ENCODE measurements around the gene SQSTM1.

The SQSTM1 gene

DNA sequence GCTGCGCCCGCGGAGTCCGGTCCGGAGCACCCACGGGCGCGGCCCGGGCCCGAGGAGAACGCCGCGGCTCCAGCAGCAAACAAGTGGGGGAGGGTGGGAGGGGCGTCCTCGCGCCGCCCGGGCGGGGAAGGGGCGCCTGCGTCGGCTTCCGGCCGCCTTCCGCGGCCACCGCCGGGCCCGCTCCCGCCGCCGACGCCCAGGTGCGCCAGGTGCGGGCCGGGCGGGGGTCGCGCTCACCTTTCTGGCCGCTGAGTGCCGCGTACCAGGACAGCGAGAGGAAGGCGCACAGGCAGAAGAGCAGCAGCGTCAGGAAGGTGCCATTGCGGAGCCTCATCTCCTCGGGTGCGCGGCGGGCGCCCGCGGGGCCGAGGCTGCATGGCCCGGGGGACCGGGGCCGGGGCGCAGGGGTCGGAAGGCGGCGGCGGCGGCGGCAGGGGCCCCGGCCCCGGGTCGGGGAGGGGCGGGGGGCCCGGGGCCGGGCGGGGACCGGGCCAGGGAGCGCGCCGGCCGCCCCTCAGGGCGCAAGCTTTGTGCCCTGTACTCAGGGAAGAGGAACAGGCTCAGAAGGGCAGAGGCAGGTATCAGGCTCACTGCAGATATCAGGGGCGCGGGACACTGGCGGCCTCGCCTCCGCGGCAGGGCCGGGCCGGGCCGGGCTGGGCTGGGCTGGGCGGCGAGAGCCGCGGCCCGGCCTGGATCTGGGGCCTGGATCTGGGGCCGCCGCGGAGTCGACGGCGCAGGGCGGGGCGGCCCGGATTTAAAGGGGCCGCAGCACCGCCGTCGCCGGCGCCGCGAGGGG is 14.3 kb upstream of the SQSTM1 start, which contains the start of gene MGAT4B:
MGAT4B (minus strand) TSS at position 617 of the 799 bp plus-strand sequence; CDS start at position 334, 283 bp downstream.
- peak; percentile 22 to 60 (median 42) for DNase-seq

DNA sequence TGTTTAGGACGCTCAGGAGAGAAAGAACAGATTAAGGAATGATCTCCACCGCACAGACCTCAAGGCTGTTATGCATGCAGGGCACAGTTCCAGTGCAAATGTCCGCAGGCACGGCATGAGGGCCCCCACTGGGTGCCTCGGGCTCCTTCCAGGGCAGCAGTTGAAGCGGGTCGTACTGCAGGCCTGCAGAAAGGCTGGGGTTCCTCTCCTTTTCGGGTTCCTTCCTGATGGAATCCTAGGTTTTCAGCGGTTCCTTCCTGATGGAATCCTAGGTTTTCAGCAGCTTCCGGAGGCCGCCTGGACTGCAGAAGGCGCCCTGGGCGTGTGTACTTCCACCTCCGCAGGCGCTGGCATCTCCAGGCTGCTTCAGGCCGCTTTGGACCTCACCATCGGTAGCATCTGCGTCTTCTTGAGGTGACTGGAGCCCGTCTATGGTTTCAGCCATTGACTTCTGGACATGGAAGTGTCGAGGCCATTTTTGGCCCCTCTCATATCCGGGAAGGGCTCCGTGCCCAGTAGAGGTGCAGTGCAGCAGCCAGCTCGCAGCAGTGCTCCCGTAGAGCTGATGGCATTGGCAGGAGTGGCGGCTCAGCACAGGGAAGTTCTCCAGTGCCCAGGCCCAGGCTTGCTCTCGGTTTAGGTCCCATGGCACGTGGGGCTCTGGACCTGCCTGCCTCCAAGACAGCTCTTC is 8.4 kb upstream of the SQSTM1 start:
- DNase-seq: no peak

DNA sequence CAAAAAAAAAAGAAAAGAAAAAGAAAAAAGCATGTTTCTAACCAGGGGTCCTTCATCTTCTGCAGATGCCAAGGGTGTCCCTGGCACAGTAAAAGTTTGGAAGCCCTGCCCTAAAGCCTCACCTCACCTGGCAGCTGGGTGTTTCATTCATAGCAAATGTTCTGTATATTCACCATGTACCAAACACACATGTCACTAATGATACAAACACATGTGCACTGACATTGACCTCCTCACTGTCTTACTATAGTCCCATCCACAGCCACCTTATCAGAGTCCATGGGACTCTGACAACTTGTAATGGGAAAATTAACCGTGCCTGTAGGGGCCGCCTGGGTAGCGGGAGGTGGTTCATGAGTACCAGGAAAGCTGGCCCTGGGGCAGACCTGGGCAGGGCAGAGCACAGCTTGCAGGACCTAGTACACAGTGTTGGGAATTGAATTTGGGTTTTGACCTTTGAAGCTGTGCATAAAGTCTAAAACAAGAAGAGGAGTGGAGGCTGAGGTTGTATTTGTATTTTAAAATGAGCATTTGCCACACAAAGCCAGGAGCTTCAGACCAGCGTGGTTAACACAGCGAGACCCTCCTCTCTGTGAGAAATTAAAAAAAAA is 7.6 kb upstream of the SQSTM1 start:
- DNase-seq: no peak

DNA sequence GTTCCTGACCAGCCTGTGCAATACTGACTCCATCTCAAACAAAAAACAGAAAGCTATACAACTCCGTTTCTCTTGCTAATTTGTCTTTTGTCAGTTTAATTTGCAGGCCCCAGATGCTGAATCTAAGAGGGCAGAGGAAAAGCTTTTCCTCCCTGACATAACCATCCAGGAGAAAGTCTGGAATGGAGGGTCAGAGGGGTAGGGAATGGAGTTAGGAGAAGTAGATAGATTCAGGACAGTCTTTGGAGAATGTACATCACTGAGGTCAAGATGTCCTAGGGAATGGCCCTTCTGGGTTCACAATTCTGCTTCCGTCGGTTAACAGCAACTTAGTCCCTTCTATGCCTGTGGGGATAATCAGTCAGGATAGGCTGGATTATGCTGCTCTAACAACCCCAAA is 6.6 kb upstream of the SQSTM1 start:
- DNase-seq: no peak

DNA sequence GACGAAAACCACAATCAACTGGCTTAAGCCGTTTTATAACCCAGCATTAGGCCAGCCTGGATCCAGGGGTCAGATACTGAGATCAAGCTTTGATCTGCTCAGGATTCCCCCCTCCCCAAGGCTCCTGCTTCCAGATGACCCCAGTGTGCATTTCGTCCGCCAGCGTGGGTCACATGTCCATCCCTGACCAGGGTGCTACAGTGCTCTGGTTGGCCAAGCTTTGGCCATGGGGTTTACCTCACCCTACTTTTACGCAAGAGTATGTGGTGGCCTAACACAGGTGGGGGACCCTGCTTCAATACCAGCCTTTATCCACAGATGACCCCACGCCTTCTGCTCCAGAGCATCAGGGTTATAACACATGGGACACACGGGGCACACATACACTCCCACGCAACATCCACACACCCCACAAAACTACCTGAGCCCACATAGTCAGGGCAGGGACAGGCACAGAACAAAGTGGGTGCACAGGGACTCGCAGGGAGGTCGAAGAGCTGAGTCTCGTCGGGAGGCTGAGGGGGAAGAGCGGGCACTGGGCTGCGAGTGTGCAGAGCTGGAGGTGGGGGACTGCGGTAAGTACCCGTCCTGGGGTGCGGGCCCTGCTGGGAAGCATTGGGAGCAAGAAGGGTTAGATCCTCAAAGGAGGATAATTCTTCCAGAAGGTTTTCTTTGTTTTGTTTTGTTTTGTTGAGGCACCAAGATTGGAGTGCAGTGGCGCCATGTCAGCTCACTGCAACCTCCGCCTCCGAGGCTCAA is 5.0 kb upstream of the SQSTM1 start:
- DNase-seq: no peak

DNA sequence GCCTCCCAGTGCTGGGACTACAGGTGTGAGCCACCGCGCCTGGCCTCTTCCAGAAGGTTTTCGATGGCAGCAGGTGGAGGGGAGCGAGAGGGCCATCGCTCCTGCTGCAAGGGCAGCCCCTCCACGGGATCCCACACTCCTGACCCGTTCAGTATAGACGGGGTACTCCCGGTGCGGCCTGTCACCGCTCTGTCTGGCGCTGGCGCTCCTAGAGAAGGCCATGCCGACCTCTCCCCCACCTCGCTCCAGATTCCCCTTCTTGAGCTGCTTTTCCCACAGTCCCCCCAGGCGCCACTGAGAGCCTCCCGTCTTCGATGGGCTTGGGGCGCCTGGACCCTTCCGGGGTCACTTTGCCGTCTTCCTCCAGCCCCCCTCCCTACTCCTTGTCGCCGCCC is 4.3 kb upstream of the SQSTM1 start:
- DNase-seq: no peak

DNA sequence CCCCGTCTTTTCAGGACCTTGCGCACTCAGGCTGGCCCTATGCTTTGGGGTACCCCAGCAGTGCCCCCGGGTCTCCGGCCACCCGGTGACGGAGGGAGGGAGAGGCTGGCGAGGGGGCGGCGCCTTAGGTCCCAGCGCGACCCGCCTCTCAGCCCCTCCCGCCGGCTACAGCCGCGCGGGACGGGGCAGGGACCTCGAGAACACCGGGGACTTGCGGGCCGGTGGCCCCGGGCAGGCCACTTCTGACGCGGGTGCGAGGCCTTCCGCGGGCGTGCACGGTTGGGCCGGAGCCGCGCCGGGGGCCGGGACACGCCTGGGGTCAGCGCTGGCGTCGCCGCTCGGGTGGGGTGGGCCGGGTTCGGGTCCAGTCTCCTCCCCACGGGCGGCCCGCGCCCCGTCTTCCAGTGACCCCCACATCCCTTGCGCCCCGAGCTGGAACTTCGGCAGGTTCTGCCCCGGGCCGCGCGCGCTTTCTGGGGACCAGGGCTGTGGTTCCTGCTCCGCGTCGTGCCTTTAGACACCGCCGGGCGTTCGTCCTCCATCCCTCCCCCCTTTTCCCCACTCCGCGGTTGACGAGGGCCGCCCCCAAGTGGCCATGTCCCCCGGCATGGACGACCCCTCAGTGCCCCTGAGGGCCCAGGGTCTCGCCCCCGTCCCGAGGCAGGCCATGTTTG is 3.8 kb upstream of the SQSTM1 start:
- no peak for DNase-seq

DNA sequence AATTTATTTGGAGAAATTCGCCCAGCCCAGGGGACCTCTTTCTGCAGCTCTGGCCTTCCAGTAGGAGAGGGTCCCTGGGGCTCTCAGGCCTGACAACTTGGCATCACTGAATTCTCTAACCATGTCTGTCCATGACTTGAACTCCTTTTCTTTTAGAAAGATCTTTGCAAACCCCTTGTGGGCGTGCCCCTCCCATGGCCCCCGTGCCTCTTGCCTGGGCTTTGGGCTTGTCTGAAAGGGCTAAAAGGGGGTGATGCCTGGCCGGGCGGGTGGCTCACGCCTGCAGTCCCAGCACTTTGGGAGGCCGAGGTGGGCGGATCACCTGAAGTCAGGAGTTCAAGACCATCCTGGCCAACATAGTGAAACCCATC is 3.2 kb upstream of the SQSTM1 start:
- DNase-seq: no peak

DNA sequence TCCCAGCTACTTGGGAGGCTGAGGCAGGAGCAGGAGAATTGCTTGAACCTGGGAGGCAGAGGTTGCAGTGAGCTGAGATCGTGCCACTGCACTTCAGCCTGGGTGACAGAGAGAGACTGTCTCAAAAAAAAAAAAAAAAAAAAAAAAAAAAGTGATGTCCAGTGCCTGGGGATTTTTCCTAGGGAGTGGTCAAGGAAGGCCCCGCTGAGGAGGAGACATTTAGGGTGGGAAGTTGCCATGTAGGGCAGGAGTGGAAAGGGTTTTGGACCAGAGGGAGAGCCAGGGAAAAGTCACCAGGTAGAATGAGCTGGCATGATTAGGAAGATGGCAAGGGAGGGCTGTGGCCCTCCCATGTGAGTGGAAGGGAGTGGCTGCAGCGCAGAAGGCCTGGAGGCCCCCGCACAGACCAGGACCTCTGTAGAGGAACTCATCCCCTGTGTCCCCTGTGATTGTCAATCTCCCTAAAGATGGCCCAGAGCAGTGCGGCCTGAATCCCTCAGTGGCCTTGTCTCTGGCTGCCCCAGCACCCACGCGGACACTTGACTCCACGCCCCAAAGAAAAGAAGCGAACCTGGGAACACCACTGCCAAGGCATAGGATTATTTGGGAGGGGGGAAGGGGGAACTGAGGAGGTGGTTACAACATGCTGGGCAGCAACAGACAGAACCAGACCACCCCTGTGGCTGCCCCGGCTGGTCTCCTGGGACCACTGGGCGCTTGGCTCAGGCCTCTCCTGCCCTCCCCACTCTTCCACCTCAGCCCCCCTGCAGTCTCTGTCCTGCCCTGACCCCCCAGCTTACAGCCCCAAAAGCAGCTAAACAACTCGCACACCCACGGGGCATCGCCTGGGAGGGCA is 2.6 kb upstream of the SQSTM1 start:
- DNase-seq: no peak

DNA sequence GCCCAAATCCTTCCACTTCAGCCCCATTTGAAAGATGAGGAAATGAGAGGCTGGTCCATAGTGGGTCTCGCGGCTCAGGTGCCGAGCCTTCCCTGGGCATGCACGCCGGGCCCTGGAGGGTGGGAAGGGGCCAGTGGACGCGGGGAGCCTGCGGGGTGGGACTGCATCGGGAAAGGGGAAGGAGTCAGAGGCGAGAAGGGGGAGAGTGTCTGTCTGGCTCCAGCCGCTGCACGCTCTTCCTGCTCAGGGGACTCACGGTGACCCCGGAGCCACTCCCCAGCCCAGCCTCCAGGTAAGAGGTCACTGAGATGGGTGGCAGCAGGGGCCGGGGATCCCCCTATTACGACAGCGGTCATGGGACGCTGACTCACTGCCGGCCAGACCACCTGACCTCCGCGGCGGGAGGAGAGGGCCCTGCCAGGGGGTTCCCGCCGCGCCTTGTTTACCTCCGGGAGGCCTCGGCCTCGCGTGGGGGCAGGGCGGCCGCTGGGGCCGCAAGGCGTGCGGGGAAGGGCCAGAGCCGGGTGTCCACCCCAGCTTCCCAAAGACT is 1.9 kb upstream of the SQSTM1 start:
- DNase-seq: peak; percentile 37 to 84 (median 60)

DNA sequence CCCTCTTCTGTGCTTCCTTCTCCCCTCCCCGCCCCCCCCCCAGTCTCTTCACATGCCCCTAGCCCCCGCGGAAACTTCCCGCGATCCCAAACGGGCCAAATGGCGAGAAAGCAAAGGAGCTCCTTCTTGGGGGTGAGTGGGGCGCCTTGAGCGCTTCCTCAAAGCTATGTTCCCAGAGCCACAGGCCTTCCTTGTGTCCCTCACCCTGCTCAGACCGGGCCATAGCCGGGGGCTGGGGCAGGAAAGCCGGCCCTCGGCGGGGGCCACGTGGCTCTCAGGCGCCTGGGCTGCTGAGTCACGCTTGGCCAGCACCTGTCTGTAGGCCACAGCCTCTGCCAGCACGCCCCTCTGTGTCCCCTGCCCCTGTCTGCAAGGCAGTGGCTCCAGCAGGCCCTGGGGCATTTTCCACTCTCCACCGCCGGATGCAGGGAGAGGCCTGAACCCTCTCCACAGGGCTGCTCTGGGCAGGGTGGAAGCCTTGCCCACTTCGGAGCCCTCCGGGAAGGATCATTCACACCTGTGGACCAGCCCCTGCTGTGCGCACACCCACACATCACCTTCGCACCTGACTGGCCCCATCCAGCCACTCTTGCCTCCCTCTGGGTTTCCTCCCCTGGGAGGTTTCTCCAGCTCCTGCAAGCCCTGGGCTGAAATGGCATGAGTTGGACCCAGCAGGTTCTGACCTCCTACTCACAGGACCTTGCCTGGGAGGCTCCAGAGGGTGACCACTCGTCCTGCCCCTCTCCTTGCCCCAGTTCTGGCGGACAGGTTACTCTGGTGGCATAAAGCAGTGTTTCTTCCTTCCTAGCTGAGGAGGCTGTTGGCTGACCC is 1.2 kb upstream of the SQSTM1 start:
- peak in 3 of 6 experiments; percentile 24 to 61 (median 38) for DNase-seq

DNA sequence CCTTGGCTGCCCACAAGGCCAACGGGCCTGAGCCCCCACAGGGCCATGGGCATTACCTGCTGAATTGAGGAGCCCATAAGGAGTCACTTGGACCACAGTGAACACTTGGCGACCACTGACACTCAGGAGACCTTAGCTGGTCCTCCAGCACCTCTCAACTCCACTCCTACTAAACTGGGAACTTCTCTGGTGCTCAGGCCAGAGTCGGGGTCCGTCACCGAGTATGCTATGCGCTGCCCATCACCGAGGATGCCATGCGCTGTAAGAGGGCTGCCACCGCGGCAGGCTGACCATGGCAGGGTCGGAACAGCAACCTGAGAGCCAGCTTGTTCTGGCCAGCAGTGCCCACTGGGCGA is 600 bp upstream of the SQSTM1 start:
- DNase-seq: peak in 3 of 6 experiments; percentile 37 to 51 (median 38)

DNA sequence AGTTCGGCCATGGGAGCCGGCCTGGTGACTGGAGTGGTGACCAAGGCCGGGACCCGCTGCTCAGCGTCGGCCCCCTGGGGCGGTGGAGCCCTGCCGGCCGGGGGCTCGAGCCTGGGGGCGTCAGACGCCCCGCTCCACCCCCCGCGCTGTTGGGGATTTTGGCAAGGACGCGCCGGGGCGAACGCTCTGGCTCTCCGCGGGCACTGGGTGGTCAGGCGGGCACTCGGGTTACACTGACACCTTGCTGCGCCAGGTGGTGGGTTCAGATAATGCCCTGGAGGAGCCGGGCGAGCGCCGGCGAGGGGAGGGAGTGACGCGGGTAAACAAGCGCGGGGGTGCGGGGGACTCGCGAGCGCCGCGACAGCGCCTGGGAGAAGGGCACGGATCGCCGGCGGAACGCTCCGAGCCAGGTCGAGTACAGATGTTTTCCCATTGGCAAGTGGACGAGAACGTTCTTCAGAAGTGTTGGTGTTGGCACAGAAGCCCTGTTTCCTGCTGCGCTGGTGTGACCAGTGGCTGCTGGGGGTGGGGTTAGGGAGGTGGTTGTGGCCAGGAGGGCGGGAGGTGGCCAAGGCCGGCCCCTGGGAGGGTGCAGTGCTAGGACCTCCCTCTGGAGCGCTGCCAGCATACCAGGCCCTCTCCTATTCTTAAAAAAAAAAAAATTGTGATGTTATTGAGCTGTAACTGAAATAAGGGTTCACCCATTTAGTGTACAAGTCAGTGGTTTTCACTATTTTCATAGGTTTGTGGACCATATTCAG is 773 bp downstream of the SQSTM1 start:
- DNase-seq: peak; percentile 75 to 87 (median 83)

DNA sequence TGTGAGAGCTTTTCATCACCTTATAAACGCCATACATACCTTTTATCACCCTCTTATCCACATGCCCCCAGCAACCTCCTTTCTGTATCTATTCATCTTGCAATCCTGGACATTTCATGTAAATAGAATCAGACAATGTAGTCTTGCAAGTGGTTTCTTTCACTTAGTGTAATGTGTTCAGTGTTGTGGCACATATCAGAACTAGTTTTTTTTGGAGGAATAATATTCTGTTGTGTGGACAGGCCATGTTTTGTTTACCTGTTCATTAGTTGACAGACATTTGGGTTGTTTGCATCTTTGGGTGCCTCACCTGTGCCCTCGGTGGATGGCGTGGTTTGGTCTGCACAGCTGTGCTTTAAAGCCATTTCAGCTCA is 1.3 kb downstream of the SQSTM1 start:
- no peak for DNase-seq

DNA sequence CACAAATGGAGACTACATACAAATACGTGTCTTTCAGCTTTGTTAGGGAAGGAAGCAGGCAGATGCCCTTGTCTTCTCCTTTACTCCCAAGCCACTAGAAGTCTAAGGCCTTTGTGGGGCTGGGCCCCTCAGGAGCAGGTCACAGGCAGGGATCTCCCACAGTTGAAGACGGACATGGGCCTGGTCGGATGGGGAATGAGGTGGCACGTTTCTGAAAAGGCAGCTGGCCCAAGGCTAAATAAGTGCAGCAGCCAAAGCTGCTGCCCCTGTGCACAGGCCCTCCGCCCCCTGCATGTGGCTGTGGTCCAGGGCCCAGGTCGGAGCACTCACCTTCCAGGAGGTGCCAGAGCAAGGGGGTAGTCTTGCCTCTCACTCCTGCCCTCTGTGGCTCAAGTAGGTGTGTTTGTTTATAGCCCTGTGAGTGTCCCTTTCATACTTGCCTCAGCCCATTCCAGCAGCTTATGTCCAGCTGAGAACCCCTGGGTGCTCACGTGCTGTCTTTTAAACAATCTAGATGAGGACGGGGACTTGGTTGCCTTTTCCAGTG is 1.8 kb downstream of the SQSTM1 start:
- no peak for DNase-seq

DNA sequence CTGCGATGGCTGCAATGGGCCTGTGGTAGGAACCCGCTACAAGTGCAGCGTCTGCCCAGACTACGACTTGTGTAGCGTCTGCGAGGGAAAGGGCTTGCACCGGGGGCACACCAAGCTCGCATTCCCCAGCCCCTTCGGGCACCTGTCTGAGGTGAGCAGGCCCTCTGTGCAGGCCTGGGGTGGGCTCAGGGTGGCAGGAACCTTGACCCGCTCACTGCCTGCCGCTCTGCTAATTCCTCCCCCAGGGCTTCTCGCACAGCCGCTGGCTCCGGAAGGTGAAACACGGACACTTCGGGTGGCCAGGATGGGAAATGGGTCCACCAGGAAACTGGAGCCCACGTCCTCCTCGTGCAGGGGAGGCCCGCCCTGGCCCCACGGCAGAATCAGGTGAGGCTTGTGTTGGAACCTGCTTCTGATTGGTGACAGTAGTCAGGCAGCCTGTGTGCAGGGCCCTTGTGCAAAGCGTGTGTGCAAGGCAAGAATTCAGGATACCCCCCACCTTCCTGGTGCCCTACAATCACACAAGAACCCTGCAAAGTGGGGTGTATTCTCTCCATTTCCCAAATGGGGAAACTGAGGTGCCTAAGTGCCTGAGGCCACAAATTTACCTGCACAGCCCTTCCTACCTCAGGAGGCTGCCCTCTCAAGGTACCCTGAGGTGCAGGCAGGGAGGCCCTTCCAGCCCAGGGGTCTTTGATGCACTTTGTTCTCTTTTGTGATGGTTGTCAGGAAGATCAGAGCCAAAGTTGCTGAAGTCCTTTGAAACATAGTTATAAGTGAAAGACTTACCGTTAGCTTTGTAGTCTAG is 3.4 kb downstream of the SQSTM1 start:
- DNase-seq: no peak

DNA sequence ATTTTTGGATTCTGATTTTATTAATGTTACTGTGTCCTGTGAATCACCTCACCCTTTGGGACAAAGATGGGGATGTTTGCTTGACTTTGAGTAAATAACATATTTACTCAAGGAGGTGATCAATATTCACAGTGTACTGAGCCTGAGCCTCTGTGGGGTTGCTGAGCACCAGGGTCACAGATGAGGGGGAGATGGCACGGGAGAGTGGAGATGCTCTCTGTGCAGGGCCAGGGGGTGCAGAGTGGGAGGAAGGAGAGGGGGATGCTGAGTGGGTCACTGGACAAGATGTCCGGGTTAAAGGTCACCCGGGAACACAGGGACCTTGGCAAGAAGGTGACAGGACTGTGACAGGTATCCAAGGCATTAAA is 4.0 kb downstream of the SQSTM1 start:
- no peak for DNase-seq

DNA sequence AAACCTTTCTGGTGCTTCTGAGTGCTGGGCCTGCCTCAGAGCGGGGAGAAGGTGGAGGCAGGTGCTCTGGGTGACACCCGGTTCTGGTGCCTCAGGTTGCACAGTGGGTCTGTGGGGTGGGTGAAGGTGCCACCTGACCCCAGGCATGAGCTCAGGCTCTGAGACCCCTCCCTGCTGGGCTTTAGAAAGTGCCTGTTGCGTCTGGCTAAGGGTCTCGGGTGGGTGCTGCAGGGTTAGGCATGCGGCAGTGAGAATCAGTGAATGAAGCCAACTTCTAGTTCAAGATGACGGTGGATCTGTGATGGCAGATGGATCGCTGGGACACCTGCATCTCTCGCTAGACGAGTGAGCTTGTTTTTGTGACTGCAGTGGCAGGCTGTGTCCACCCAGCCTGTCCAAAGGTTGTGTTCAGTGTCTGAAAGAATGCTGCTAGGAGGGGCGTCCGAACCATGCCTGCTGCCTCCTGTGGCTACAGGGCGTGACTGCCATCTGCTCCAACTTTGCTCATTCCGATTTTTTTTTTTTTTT is 5.0 kb downstream of the SQSTM1 start:
- no peak for DNase-seq

Data from stimulated activated naive CD4-positive, alpha-beta T cell (primary cell).